ENCODE data around the gene FBLN1. TPM values are rescaled to one million over a fixed set of nuclear protein-coding genes. Genes with fewer than 3 reads are reported as not detected.

Gene FBLN1
- total RNA-seq, 1 donor from 2014 or later = 211 TPM

DNA sequence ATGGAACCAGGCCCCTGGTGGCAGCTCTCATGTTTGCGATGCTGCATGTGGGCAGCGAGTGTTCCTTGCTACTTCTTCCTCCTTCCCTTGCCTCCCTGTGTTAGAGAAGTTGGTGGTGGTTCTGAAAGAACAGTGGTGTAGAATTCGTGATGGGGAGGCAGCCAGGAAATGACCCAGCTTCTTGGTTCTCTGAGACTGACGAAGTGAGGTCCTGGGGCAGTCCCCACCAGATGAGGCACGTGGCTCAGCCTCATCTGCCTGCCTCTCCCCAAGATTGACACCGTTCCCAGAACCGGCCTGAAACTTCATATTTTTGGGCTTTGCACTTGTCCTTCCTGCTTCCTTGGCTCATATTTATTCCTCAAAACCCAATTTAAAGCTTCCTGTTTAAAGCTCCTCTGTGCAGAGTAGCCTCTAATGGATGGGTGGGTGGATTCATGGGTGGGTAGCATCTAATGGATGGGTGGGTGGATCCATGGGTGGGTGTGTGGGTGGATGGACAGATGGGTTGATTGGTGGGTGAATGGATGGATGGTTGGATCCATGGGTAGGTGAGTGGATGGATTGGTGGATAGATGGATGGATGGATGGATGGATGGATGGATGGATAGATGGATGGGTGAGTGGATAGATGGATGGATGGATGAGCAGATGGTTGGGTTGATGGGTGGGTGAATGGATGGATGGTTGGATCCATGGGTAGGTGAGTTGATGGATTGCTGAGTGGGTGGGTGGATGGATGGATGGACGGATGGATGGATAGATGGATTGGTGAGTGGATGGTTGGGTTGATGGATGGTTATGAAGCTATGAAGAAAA lies 91.6 kb downstream of the FBLN1 start:
- H3K36me3 Mint-ChIP-seq (ENCODE audit: unreplicated experiment) = peaks cover 12% of the 10 kb centered on the region
- no peaks in the 10 kb centered on the region for H3K4me1 Mint-ChIP-seq (ENCODE audit: unreplicated experiment)
- no peak overlapping the region for H3K27ac Mint-ChIP-seq (ENCODE audit: unreplicated experiment)
- H3K9me3 Mint-ChIP-seq (ENCODE audit: unreplicated experiment) = no peaks in the 10 kb centered on the region
- H3K4me3 Mint-ChIP-seq (ENCODE audit: unreplicated experiment) = no peak overlapping the region
- no peaks in the 10 kb centered on the region for H3K27me3 Mint-ChIP-seq (ENCODE audit: unreplicated experiment)
- TF ChIP-seq, protein P1, sequence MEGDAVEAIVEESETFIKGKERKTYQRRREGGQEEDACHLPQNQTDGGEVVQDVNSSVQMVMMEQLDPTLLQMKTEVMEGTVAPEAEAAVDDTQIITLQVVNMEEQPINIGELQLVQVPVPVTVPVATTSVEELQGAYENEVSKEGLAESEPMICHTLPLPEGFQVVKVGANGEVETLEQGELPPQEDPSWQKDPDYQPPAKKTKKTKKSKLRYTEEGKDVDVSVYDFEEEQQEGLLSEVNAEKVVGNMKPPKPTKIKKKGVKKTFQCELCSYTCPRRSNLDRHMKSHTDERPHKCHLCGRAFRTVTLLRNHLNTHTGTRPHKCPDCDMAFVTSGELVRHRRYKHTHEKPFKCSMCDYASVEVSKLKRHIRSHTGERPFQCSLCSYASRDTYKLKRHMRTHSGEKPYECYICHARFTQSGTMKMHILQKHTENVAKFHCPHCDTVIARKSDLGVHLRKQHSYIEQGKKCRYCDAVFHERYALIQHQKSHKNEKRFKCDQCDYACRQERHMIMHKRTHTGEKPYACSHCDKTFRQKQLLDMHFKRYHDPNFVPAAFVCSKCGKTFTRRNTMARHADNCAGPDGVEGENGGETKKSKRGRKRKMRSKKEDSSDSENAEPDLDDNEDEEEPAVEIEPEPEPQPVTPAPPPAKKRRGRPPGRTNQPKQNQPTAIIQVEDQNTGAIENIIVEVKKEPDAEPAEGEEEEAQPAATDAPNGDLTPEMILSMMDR (IDR thresholded peaks at IDR 0.05) = no peak
- no peak for DNase-seq (ENCODE audit: extremely low spot score, unreplicated experiment)

DNA sequence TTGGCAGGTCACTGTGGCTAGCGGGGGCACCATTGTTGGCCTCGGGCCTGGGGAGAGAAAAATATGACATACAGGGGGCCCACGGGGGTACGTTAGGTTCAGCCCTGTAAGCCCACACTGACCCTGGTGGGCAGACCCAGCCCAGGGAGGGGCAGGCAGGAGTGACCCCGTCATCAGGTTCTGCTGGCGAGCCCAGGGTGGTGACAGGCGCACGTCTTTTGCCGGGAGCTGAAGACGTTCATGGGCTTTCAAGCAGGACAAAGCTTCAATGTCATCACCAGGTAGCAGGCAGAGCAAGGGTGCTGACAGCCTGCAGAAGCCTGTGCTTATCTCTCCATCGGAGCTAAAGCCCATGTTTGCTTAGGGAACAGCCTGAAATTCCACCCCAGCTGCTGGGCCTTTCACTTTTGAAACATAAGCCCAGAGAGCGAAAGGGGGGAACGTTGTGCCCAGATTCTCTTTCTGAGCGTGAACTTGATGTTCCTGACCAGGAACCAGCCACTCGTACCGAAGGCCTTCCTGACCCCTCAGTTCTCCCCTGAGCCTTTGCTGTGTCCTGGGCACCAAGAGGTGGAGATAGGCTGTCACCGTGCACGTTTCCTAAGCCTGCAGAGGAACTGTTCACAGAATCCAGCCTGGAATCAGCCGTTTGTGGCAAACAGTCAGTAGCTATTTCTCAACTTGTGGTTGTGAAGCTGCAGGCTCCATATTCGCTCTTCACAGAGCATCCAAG lies 94.9 kb downstream of the FBLN1 start:
- no peak for DNase-seq (ENCODE audit: extremely low spot score, unreplicated experiment)
- TF ChIP-seq, protein P1 (IDR thresholded peaks at IDR 0.05) = no peak
- peaks cover 13% of the 10 kb centered on the region for H3K36me3 Mint-ChIP-seq (ENCODE audit: unreplicated experiment)
- no peak overlapping the region for H3K4me3 Mint-ChIP-seq (ENCODE audit: unreplicated experiment)
- peaks cover 10% of the 10 kb centered on the region for H3K4me1 Mint-ChIP-seq (ENCODE audit: unreplicated experiment)
- no peak overlapping the region for H3K27ac Mint-ChIP-seq (ENCODE audit: unreplicated experiment)
- H3K9me3 Mint-ChIP-seq (ENCODE audit: unreplicated experiment) = no peaks in the 10 kb centered on the region
- H3K27me3 Mint-ChIP-seq (ENCODE audit: unreplicated experiment) = no peaks in the 10 kb centered on the region

DNA sequence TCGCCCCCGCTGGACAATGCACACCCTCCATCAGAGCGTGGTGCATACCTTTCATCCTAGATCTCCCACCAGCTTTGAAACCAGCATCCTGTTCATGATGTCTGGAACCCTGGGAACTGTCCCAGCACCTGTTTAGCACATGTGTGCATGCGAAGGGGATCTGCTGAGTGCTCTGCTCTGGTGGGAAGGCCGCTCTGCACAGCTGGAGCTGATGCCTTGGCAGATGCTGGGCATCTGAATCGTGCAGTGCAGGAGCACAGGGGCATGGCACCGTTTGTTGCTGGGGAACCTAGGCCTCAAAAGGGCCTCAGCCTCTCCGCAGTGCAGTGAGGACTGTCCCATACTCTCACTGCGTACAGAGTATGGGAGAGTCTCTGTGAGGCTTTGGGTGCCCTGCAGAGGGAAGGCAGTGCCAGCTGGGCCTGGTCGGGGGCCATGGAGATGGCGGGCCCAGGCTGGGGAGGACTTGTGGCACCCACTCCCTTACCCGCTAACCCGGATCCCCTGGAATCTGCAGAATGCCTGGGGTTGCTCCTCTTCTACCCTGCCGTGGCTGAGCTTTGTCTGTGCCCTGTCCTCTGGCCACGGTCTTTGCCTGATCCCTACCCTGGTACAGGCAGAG lies 96.0 kb downstream of the FBLN1 start:
- TF ChIP-seq, protein P1 (IDR thresholded peaks at IDR 0.05) = no peak
- H3K27ac Mint-ChIP-seq (ENCODE audit: unreplicated experiment) = no peak overlapping the region
- no peaks in the 10 kb centered on the region for H3K9me3 Mint-ChIP-seq (ENCODE audit: unreplicated experiment)
- DNase-seq (ENCODE audit: extremely low spot score, unreplicated experiment) = no peak
- H3K4me1 Mint-ChIP-seq (ENCODE audit: unreplicated experiment) = peaks cover 16% of the 10 kb centered on the region
- H3K36me3 Mint-ChIP-seq (ENCODE audit: unreplicated experiment) = peaks cover 4% of the 10 kb centered on the region
- H3K4me3 Mint-ChIP-seq (ENCODE audit: unreplicated experiment) = no peak overlapping the region
- H3K27me3 Mint-ChIP-seq (ENCODE audit: unreplicated experiment) = no peaks in the 10 kb centered on the region

- DNase-seq (ENCODE audit: extremely low spot score, unreplicated experiment) = no peak
Observed at GRCh38 chr22:45599836-45600577, 97.3 kb downstream of the FBLN1 start.

More at GRCh38 chr22:45599836-45600577, 97.3 kb downstream of the FBLN1 start:
- H3K9me3 Mint-ChIP-seq (ENCODE audit: unreplicated experiment) = no peaks in the 10 kb centered on the region
- no peaks in the 10 kb centered on the region for H3K27me3 Mint-ChIP-seq (ENCODE audit: unreplicated experiment)
- no peak overlapping the region for H3K4me3 Mint-ChIP-seq (ENCODE audit: unreplicated experiment)
- no peak overlapping the region for H3K27ac Mint-ChIP-seq (ENCODE audit: unreplicated experiment)
- TF ChIP-seq, protein P1 (IDR thresholded peaks at IDR 0.05) = no peak
- peaks cover 3% of the 10 kb centered on the region for H3K36me3 Mint-ChIP-seq (ENCODE audit: unreplicated experiment)
- peaks cover 20% of the 10 kb centered on the region for H3K4me1 Mint-ChIP-seq (ENCODE audit: unreplicated experiment)

Data from osteocyte (in vitro differentiated cells).